CD4-positive, alpha-beta T cell treated with Interferon gamma for 1 hour (primary cell): ENCODE results near the gene AFAP1.

Source experiments
- DNase-seq: peaks from one replicate; pipeline ENCODE4 v3.0.0-alpha.2; 2020

The AFAP1 gene

GRCh38 chr4:7839856-7840255 is 99.8 kb downstream of the AFAP1 start:
- no peak for DNase-seq

- no peak for DNase-seq
These were observed 101.4 kb downstream of the AFAP1 start for GRCh38 chr4:7838136-7838782.

- DNase-seq, result no peak
These were observed 102.0 kb downstream of the AFAP1 start for GRCh38 chr4:7837597-7838135.

GRCh38 chr4:7831858-7832730 is 107.6 kb downstream of the AFAP1 start:
- no peak for DNase-seq

- no peak for DNase-seq
These were observed 108.3 kb downstream of the AFAP1 start for GRCh38 chr4:7831330-7831729.

GRCh38 chr4:7830747-7831146 is 108.9 kb downstream of the AFAP1 start:
- DNase-seq, result no peak

- no peak for DNase-seq
These were observed 109.7 kb downstream of the AFAP1 start for GRCh38 chr4:7829652-7830580.

GRCh38 chr4:7828793-7829301 is 110.8 kb downstream of the AFAP1 start:
- DNase-seq, result no peak

GRCh38 chr4:7828011-7828720 is 111.5 kb downstream of the AFAP1 start:
- peak; percentile 68 for DNase-seq

- DNase-seq, result no peak
These were observed 112.1 kb downstream of the AFAP1 start for GRCh38 chr4:7827566-7827965.

- DNase-seq, result no peak
These were observed 112.8 kb downstream of the AFAP1 start for GRCh38 chr4:7826909-7827306.

GRCh38 chr4:7826176-7826908 is 113.3 kb downstream of the AFAP1 start:
- no peak for DNase-seq

- DNase-seq, result no peak
These were observed 115.4 kb downstream of the AFAP1 start for GRCh38 chr4:7824218-7824617.

- no peak for DNase-seq
These were observed 116.2 kb downstream of the AFAP1 start for GRCh38 chr4:7823416-7823824.

- DNase-seq, result no peak
These were observed 116.8 kb downstream of the AFAP1 start for GRCh38 chr4:7822877-7823276.

- no peak for DNase-seq
These were observed 117.5 kb downstream of the AFAP1 start for GRCh38 chr4:7822137-7822505.

- DNase-seq, result no peak
These were observed 118.2 kb downstream of the AFAP1 start for GRCh38 chr4:7821245-7822136.

- DNase-seq, result no peak
These were observed 119.4 kb downstream of the AFAP1 start for GRCh38 chr4:7820031-7820818.

GRCh38 chr4:7819446-7819845 is 120.2 kb downstream of the AFAP1 start:
- no peak for DNase-seq
